IPS-15b (cell line): ENCODE results near the gene SRRM3.
A peak's percentile ranks its signal among the peaks of the same experiment; 100 is the strongest.
"Not testable (repeated sequence)": the region's sequence is repeated elsewhere in the genome, so short reads cannot be mapped to it uniquely, and the experiment has no call there.

Source experiments
- H3K27me3 ChIP-seq: one replicate; pipeline ENCODE4 v1.6.1; 2013; ENCODE audit warnings: low read length; ENCODE audit not compliant: control insufficient read depth, insufficient read depth
- H3K36me3 ChIP-seq: one replicate; pipeline ENCODE4 v1.6.1; 2013; ENCODE audit warnings: low read length; ENCODE audit not compliant: control insufficient read depth, insufficient read depth
- H3K4me1 ChIP-seq: one replicate; pipeline ENCODE4 v1.6.1; 2013; ENCODE audit warnings: mild to moderate bottlenecking, low read length; ENCODE audit not compliant: control insufficient read depth, insufficient read depth
- H3K4me3 ChIP-seq: one replicate; pipeline ENCODE4 v1.5.1; 2013; ENCODE audit warnings: low read depth, low read length
- H3K9ac ChIP-seq: one replicate; pipeline ENCODE4 v1.6.1; 2013; ENCODE audit warnings: low read depth, mild to moderate bottlenecking, low read length
- H3K9me3 ChIP-seq: one replicate; pipeline ENCODE4 v1.6.1; 2013; ENCODE audit warnings: mild to moderate bottlenecking, low read length; ENCODE audit not compliant: control insufficient read depth, insufficient read depth

Gene SRRM3

DNA sequence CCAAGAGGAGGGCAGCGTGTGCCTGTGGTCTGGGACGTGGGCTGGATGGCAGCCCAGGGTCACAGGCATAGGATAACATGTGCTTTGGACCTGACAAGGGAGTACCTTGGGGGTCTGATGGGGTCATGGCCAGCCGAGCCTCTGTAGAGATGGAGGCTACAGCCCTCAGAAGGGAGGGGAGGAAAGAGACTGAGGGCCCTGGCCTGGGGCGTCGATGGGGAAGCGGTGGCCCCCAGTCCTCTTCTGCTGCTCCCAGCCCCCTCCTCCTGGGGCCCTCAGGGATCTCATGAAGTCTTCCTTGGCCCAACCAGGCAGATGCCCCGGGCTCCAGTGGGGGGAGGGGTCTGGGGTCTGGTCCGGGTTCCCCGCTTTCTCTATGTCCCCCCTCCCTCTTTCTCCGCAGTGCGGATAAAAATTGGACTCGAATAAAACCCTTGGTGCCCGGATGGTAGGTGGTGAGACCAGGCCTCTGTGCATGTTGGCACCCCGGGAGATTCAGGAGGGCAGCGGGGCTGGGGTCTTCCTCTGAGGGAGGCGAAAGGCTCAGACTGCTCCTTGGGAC is 85.2 kb downstream of the SRRM3 start:
- Histone ChIP-seq H3K9ac (no peak overlapping the region), H3K4me1 (peaks cover 8% of the 10 kb centered on the region), H3K9me3 (no peaks in the 10 kb centered on the region)

GRCh38 chr7:76290847-76291350 is 89.2 kb downstream of the SRRM3 start:
- not testable (repeated sequence) for H3K4me3 ChIP-seq, H3K9me3 ChIP-seq, H3K27me3 ChIP-seq, H3K9ac ChIP-seq, H3K4me1 ChIP-seq, H3K36me3 ChIP-seq

More for the DNA sequence above, 85.2 kb downstream of the SRRM3 start:
- H3K27me3 ChIP-seq = peaks cover 8% of the 10 kb centered on the region
- H3K4me3 ChIP-seq = no peak overlapping the region
- H3K36me3 ChIP-seq = peaks cover 5% of the 10 kb centered on the region

DNA sequence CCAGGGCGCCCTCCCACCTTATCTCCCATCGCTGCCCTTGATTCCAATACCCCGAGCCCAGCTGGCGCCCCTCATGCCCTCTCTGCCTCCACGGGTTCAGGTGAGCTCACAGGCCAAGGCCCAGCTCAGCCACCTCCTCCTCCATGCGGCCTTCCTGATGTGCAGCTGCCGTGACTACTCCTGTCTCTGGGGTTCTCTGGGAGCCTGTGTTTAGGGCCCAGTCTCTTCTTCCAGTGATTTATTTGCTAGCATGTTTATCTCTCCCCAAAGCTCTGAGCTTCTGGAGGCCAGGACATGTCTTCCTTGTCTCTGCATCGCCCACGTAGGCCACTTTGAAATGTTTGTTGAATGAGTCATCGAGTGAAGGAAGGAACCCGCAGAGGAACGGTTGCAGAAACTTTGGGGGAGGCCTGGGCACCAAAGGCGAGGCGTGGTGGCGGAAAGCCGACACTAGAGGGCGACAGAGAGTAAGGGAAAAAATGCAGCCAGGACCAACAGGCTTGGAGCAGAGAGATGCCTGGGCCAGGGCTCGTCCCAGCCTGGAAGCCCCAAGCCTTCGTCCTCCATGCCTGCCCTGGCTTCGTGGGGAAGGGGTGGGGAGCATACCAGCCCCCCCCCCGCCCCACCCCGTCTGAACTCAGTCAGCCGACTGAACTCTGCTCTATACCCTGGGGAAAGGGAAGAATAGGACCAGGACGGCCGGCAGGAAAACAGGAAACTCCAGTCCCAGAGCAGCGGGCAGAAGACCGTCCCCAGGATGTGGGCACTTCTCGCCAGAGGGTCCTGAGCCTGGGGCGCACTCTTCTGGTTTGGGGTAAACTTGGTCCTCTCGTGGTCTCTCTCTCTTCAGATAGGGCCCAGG is 89.9 kb downstream of the SRRM3 start:
- peaks cover 8% of the 10 kb centered on the region for H3K4me1 ChIP-seq
- no peaks in the 10 kb centered on the region for H3K9me3 ChIP-seq
- H3K4me3 ChIP-seq = no peak overlapping the region
- no peaks in the 10 kb centered on the region for H3K27me3 ChIP-seq
- H3K9ac ChIP-seq = peak overlapping the region; percentile 12
- H3K36me3 ChIP-seq = no peaks in the 10 kb centered on the region

DNA sequence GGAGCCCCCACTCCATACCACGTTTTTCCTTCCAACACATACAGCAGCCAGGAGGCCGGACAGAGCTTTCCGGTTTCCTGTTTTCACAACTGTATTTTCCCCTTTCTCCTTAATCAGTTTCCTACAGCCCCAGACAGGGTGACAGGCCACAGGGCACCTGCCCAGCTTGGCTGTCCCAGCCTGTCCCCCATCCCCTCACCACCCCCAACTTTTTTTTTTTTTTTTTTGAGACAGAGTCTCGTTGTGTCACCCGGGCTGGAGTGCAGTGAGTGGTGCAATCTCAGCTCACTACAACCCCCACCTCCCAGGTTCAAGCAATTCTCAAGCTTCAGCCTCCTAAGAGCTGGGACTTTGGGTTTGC is 90.5 kb downstream of the SRRM3 start:
- Histone ChIP-seq H3K27me3 (no peaks in the 10 kb centered on the region), H3K9me3 (no peaks in the 10 kb centered on the region), H3K9ac (no peak overlapping the region), H3K4me3 (no peak overlapping the region), H3K4me1 (peaks cover 8% of the 10 kb centered on the region), H3K36me3 (no peaks in the 10 kb centered on the region)

DNA sequence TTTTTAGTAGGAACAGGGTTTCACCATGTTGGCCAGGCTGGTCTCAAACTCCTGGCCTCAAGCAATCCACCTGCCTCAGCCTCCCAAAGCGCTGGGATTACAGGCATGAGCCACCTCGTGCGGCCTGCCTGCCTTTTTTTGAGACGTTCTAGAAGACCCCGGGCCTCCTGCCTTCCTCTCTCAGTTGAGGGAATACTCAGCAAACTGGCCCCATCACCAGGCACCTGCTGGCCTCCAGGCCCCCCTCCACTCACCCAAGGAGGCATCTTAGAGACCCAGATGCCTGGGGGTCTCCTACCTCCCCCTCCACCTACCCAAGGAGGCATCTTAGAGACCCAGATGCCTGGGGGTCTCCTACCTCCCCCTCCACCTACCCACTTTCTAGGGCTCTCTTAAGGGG is 91.2 kb downstream of the SRRM3 start:
- not testable (repeated sequence) for H3K9me3 ChIP-seq, H3K4me1 ChIP-seq, H3K36me3 ChIP-seq, H3K9ac ChIP-seq, H3K4me3 ChIP-seq, H3K27me3 ChIP-seq

- Histone ChIP-seq H3K9me3 (no peaks in the 10 kb centered on the region), H3K4me3 (no peak overlapping the region), H3K9ac (no peak overlapping the region), H3K36me3 (no peaks in the 10 kb centered on the region), H3K27me3 (no peaks in the 10 kb centered on the region), H3K4me1 (peaks cover 8% of the 10 kb centered on the region)
These were observed 91.8 kb downstream of the SRRM3 start for GRCh38 chr7:76293407-76293901.

GRCh38 chr7:76294344-76295024 is 92.8 kb downstream of the SRRM3 start:
- Histone ChIP-seq H3K4me3 (no peak overlapping the region), H3K4me1 (peaks cover 6% of the 10 kb centered on the region), H3K9ac (no peak overlapping the region)

DNA sequence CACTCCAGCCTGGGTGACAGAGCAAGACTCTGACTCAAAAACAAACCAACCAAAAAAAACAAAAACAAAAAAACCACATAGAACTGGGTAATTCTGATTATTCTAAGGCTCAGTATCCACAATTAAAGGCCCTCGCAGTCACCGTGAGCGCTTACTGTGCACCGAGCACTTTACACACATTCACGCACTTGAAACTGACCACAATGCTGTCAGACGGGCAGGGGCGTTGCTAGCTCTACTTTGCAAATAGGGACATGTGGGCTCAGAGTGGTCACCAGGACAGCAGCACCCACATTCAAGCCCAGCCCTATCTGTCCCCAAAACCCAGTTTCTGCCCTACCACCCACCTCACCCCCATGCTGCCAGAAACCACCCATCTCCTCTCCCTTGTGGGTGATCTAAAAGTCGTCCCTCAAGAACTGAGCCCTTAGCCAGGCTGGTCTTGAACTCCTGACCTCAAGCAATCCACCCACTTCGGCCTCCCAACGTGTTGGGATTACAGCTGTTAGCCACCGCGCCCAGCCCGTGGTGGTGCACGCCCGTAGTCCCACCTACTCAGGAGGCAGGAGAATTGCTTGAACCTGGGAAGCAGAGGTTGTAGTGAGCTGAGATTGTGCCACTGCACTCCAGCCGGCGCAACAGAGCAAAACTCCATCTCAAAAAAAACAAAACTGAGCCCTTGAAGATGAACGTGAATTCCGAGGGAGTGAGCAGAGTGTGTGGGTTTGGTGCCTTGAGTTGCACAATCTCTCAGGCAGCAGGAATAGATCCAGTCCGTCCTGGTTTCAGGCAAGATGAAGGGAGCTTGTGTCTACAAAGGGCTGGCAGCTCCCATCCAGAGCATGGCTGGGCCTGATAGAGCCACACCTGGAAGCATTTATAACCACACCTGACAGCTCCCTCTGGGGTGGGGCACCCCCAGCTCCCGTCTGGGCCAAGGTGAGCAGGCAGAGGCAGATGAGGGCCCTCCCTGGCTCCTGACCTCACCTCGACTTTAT is 95.3 kb downstream of the SRRM3 start:
- Histone ChIP-seq H3K4me1 (no peaks in the 10 kb centered on the region), H3K9me3 (no peaks in the 10 kb centered on the region), H3K27me3 (peaks cover 7% of the 10 kb centered on the region), H3K9ac (no peak overlapping the region), H3K36me3 (no peaks in the 10 kb centered on the region), H3K4me3 (no peak overlapping the region)

More at GRCh38 chr7:76294344-76295024, 92.8 kb downstream of the SRRM3 start:
- no peaks in the 10 kb centered on the region for H3K27me3 ChIP-seq
- H3K9me3 ChIP-seq = no peaks in the 10 kb centered on the region
- H3K36me3 ChIP-seq = no peaks in the 10 kb centered on the region

- Histone ChIP-seq H3K27me3 (peaks cover 9% of the 10 kb centered on the region), H3K36me3 (no peaks in the 10 kb centered on the region), H3K9ac (no peak overlapping the region), H3K4me3 (no peak overlapping the region), H3K9me3 (no peaks in the 10 kb centered on the region), H3K4me1 (no peaks in the 10 kb centered on the region)
These were observed 98.6 kb downstream of the SRRM3 start for GRCh38 chr7:76300166-76300731.

GRCh38 chr7:76301000-76301399 is 99.3 kb downstream of the SRRM3 start:
- no peak overlapping the region for H3K4me3 ChIP-seq
- no peaks in the 10 kb centered on the region for H3K9me3 ChIP-seq
- H3K9ac ChIP-seq = no peak overlapping the region
- no peaks in the 10 kb centered on the region for H3K36me3 ChIP-seq
- peaks cover 9% of the 10 kb centered on the region for H3K27me3 ChIP-seq
- H3K4me1 ChIP-seq = no peaks in the 10 kb centered on the region
